Endothelial cell (in vitro differentiated cells): ENCODE data around the gene QSOX1. TPM values are rescaled to one million over a fixed set of nuclear protein-coding genes. Genes with fewer than 3 reads are reported as not detected.
"Not testable (repeated sequence)": the region's sequence is repeated elsewhere in the genome, so short reads cannot be mapped to it uniquely, and the experiment has no call there.

Experiments used
- DNase-seq: peaks from one replicate; pipeline ENCODE4 v3.0.0; 2021; ENCODE audit warnings: low spot score
- H3K27ac Mint-ChIP-seq: one replicate; pipeline ENCODE4 v1.8.0; 2021; ENCODE audit warnings: mixed read lengths, inconsistent platforms; ENCODE audit not compliant: unreplicated experiment
- H3K27me3 Mint-ChIP-seq: one replicate; pipeline ENCODE4 v1.8.0; 2021; ENCODE audit warnings: mild to moderate bottlenecking, moderate library complexity, mixed read lengths, inconsistent platforms; ENCODE audit not compliant: unreplicated experiment
- H3K36me3 Mint-ChIP-seq: one replicate; pipeline ENCODE4 v1.8.0; 2021; ENCODE audit warnings: mild to moderate bottlenecking, low read depth, mixed read lengths, inconsistent platforms; ENCODE audit not compliant: unreplicated experiment
- H3K4me1 Mint-ChIP-seq: one replicate; pipeline ENCODE4 v1.8.0; 2021; ENCODE audit warnings: mild to moderate bottlenecking, mixed read lengths, inconsistent platforms; ENCODE audit not compliant: unreplicated experiment
- H3K4me3 Mint-ChIP-seq: one replicate; pipeline ENCODE4 v1.8.0; 2021; ENCODE audit warnings: mild to moderate bottlenecking, mixed read lengths, inconsistent platforms; ENCODE audit not compliant: unreplicated experiment
- H3K9me3 Mint-ChIP-seq: one replicate; pipeline ENCODE4 v1.8.0; 2021; ENCODE audit warnings: mixed read lengths, inconsistent platforms; ENCODE audit not compliant: unreplicated experiment
- CTCF ChIP-seq: fragments of 200-600 bp; sonication (generic); IDR thresholded peaks from one replicate; pipeline ENCODE4 v1.5.0; 2021; ENCODE audit warnings: antibody characterized with exemption; ENCODE audit not compliant: unreplicated experiment
- total RNA-seq: library from RNA; stranded (reverse); fragmentation: NEBNext Ultra II Directional; extraction: Animal tissue kit (Norgen Biotek cat#: 25700); gene quantifications from one replicate; pipeline ENCODE4 v1.2.1, GENCODE V29; 2021; ENCODE audit not compliant: unreplicated experiment

The QSOX1 gene
- total RNA-seq, 1 donor from 2014 or later: 199 TPM

- no peak for DNase-seq
- Mint-ChIP-seq H3K9me3 (no peaks in the 10 kb centered on the region), H3K36me3 (no peaks in the 10 kb centered on the region), H3K4me3 (no peak overlapping the region), H3K27me3 (peaks cover 5% of the 10 kb centered on the region), H3K4me1 (no peaks in the 10 kb centered on the region), H3K27ac (no peak overlapping the region)
- no peak for TF ChIP-seq CTCF
Measured at GRCh38 chr1:180131510-180131909, 23.2 kb upstream of the QSOX1 start.

DNA sequence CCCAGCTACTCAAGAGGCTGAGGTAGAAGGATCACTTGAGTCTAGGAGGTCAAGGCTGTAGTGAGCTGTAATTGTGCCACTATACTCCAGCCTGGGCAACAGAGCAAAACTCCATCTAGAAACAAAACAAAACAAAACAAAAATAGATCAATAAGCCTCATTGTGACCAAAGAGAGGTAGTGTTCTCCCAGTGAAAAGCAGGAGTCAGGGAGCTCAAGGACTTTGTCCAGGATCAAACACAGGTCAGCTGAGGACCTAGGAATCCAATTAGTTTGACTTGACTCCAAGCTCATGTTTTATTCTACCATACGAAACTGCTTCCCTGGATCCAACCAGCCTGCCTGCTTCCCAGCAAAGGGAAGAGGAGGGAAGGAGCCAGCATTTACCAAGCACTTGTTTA is 21.5 kb upstream of the QSOX1 start:
- Mint-ChIP-seq H3K4me3 (no peak overlapping the region), H3K27me3 (peaks cover 5% of the 10 kb centered on the region), H3K27ac (no peak overlapping the region), H3K9me3 (no peaks in the 10 kb centered on the region), H3K4me1 (no peaks in the 10 kb centered on the region), H3K36me3 (no peaks in the 10 kb centered on the region)
- no peak for DNase-seq
- TF ChIP-seq CTCF: no peak

DNA sequence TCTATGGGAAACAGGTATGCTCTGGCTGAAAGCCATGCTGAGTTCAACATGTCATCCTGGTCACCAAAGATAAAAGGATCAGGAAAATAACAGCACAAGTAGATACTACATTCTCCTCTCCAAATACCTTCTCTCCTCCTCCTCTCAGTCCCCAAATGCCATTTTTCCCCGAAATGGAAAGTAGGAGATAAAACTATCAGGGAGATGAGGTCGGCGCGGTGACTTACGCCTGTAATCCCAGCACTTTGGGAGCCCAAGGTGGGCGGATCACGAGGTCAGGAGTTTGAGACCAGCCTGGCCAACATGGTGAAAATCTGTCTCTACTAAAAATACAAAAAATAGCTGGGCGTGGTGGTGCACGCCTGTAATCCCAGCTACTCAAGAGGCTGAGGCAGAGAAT is 21.0 kb upstream of the QSOX1 start:
- not testable (repeated sequence) for H3K27ac Mint-ChIP-seq, H3K27me3 Mint-ChIP-seq, DNase-seq, H3K36me3 Mint-ChIP-seq, H3K4me1 Mint-ChIP-seq, H3K4me3 Mint-ChIP-seq, H3K9me3 Mint-ChIP-seq

GRCh38 chr1:180135535-180135934 is 19.1 kb upstream of the QSOX1 start:
- no peak overlapping the region for H3K4me3 Mint-ChIP-seq
- H3K4me1 Mint-ChIP-seq: no peaks in the 10 kb centered on the region
- H3K36me3 Mint-ChIP-seq: no peaks in the 10 kb centered on the region
- TF ChIP-seq CTCF: no peak
- no peak overlapping the region for H3K27ac Mint-ChIP-seq
- DNase-seq: no peak
- peaks cover 2% of the 10 kb centered on the region for H3K27me3 Mint-ChIP-seq
- H3K9me3 Mint-ChIP-seq: no peaks in the 10 kb centered on the region

DNA sequence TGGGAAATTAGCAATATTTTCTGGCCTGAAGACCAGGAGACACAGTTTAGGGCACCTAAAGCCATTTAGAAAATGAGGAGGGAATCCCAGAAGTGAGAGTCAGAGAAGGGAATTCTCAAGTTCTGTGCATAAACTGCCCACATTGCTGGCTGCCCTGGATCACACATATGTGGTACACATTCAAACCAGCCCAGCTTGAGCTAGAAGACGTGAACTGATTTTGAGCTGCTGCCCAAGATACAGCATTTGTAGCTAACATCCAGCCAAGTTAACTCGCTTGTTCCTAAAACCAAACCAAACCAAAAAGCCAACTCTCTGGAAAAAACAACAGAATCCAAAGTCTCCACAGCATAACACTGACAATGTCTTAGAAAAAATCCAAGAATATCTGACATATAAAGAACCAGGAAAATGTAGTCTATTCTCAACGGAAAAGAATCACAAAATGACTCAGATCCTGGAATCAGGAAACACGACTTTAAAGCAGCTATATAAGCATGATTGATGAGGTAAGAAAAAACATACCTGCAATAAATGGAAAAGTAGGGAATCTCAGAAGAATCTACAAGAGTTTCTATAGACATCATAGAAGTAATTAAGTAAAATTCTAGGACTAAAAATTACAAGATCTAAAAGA is 18.2 kb upstream of the QSOX1 start:
- Mint-ChIP-seq H3K4me3 (no peak overlapping the region), H3K27ac (no peak overlapping the region), H3K9me3 (no peaks in the 10 kb centered on the region), H3K27me3 (peaks cover 2% of the 10 kb centered on the region), H3K36me3 (no peaks in the 10 kb centered on the region), H3K4me1 (no peaks in the 10 kb centered on the region)
- TF ChIP-seq CTCF: no peak
- no peak for DNase-seq
